GM21447 (cell line): ENCODE measurements around the gene ANO2.

Experiments
- ATAC-seq: cut with Tn5 transposase; IDR thresholded peaks from one replicate; pipeline ENCODE4 v1.9.1; 2021; ENCODE audit not compliant: unreplicated experiment

Gene ANO2

DNA sequence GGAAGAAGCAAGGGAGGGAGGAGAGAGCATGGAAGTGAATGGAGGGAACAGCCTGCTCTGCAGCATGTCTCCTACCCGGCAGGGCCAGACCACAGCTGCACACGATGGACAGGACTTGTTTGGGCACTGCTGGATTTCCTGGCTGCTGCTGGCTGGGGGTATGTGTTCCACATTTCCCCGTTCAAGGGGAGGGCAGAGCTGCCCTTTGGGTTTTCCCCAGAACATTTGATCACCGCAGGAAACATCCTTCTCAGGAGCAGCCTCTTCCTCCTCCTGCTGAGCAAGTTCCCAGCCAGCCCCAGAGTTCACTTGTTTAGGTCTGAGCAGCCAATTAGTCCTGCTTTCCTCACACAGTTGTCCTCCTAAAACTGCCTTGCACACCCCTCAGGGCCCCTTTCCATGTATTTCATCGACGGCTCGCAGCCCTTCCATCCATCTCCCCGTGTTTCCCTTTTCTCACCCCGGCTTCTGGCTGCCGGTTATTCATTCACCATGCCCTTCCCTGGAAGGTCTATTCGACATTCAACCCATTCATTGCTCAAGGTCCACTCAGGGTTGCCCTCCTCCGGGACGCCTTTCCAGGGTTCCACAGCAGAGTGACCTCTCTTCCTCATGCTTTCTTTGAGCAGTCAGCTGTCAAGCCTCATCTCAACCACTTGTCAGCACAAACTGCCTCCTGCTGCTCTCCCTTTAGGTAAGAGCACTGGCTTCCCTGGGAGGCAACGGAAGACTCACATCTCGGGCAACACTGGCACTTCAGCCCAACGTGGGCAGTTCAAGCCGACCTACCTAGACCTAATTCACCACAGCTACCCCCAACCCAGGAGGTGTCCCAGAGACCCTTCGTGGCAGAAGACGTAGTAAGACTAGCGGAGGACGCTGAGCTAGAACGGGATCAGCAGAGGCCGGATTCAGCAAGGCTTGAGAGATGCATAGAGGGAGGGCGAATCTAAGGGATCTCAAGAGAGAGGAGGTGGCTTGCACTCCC lies 20.1 kb upstream of the ANO2 start:
- ATAC-seq: no peak

DNA sequence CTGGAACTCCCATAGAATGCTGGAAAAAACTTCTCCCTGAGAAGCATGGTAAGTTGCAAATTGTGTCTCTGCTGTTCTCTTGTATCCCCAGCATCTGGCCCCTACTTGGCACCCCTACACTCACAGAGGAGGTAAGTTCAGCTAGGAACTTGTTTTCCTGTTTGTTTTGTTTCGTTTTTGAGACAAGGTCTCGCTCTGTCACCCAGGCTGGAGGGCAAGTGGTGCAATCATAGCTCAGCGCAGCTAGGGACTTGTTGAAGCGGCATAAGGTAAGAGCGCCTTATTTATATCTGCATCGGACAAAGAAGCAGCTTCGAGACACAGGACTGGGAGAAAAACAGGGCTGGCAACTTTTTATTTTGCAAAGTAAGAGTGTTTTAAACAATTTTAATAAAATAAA lies 18.5 kb upstream of the ANO2 start:
- no peak for ATAC-seq

DNA sequence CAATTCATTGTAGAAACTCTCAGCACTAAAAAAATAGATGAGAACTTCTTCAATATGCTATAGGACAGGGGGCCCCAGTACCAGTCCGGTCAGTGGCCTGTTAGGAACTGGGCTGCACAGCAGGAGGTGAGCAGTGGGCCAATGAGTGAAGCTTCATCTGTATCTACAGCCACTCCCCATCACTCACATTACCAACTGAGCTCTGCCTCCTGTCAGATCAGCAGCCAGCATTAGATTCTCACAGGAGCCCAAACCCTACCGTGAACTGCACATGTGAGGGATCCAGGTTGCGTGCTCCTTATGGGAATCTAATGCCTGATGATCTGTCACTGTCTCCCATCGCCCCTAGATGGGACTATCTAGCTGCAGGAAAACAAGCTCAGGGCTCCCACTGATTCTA lies 15.7 kb upstream of the ANO2 start:
- ATAC-seq: no peak

DNA sequence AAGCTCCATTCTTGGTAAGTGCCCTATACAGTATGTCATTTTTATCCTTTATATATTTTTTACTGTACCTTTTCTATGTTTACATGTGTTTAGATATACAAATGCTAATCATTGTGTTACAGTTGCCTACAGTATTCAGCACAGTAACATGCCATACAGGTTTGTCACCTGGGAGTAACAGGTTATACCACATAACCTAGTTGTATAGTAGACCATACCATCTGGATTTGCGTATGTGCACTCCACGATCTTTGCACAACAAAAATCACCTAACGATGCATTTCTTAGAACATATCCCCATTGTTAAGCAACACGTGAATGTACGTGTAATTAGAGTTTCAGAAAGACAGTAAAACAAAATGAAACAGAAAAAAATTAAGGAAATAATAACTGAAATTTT lies 11.9 kb upstream of the ANO2 start:
- ATAC-seq: no peak

DNA sequence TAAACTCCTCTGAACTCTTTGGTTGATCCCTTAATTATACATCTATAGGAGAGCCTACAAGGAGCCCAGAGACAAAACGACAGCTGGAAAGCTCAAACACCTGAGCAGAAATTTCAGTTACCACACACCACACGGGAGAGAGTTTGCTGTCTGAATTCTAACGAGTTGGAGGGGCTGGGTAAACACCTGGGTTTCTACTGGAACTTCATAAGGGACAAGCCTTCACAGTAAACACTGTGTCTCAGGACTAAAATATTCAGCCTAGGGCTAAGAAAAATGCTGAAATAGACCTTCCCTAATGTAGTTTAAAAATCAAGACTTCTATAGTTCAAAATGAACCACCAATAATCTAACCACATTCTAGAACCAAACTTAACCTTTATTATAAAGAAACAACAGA lies 9.6 kb upstream of the ANO2 start:
- no peak for ATAC-seq

DNA sequence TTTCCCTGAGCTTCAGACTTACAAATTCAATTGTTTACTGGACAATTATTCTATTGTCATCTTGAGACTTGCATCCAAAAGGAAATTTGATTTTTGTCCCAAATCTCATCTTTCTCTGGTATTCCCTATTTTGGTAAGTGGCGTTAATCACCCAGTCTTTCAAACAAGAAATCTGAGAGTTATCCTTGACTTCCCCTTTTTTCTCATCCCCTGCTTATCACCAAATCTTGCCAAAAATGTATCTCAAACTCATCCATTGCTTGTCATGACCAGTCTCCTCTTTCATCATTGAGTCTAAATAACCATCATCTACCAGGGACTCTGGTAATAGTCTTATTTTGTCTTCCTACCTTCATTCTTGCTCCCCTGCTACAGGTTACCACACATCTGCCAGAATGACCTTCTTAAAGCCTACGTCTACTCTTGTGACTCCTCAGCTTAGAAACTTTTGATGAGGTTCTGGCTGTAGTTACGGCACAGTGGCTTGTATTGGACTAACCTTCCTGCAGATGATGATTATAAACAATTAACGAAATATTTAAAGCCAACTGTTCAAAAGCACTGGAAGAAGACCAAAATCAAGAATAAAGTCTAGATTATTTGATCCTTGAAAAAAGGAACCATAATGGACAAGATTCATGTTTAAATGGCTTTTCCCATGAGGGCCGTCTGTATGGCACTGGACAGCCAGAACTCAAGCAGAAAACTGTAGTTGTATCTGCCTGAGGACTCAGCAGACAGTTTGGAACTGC lies 9.0 kb upstream of the ANO2 start:
- no peak for ATAC-seq

DNA sequence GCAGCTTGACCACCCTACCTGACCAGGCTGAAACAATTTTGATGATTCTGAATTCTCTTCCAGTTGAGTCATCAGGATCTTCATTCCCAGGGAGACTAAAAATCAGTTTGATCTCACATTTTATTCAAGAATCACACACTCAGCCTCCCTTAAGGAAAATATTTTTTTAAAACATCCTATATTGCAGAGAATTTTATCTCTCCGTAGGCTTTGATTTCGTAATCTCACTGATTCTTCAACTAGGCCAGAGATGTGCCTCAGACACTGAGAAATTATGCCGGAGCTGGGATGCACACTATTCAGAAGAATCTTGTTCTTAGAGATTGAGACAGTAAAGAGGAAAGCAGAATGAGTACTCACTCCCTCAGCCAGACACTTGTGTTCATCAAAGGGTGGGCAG lies 7.0 kb upstream of the ANO2 start:
- ATAC-seq: no peak

DNA sequence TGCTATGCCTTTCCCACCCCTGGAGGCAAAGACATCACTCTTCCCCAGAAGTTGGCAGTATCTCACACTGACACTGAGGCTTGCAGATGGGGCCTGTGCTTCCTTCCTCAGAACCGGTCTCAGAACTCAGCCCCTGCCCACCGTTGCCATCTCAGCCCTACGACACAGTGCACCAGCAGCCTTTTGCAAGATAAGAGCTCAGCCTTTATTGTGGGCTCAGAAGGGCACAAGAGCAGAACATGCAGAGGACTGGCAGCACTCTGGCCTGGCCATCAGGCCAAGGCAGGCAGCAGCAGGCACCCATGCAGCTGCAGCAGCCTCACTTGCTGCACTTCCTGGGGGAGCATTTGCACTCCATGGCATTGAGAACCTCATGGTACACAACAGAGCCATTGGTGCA lies 3.6 kb upstream of the ANO2 start:
- ATAC-seq: no peak

DNA sequence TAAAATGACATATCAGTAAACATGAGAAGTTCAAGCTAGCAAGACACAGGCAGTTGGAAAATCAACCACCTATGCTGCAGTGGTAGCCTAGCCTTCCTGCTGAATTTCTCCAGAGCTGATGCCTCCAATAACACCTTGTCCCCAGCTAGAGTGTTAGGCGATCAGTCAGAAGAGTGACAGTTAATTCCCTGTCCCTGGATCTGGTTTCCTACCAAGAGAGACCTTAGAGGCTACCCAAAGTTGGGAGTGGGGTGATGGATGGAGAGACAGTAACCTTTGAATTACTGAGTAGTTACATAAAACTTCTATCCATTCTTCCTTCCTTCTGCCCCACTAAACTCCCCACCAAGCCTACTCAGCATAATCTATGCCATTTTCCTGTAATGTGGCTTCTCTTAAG lies 1.9 kb upstream of the ANO2 start:
- no peak for ATAC-seq

DNA sequence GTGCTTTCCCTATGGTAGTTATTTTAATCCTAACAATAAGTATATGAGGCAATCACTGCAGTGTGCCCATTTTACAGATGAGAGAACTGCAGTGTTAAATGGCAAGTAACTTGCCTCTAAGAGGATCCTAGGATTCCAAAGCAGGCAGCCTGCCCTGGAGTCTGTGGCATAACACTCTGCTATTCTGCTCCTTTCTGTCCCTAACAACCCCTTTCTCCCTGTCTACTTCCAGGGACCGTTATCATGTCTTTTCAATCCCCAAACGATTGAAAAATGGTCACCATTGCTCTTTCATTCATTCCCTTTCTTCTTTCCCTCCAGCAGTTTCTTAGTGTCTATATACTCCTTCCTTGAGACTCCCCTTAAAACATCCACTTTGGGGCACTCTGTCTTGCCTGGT lies 1.3 kb upstream of the ANO2 start:
- no peak for ATAC-seq

DNA sequence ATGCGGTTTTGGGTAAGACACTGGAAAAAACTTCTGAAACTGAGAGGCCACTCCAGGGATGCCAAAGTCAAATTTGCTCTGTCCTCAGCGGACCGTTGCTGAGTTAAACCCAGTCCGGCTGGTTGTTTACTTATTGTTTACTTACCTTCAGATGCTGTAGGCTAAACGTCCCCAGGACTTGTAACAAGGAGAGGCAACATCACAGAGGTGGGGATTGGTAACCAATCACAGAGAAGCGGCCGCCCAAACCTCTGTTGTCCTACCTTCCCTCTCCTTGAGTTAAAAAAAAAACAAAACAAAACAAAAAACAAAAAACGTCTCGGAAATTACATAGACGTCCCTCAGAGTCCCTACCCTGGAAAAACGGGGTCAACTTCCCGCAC lies 380 bp downstream of the ANO2 start:
- no peak for ATAC-seq

DNA sequence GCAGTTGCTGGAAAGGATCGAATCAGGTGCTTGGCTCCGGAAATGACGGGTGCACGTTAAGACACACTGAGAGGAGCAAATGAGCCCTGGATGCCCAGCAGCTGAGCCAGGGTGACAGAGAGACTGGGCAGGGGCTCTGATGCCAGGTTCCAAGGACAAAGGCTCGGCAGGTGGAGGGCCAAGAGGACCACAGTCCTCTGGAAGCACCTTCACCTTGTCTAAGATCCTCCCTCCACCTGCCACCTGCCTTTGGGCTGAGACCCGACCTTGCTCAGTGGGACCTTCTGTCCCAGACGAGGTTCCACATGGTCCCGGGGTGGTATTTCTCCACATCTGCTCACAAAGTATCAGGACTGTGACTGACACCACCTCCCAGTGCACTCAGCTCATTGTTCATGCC lies 1.0 kb downstream of the ANO2 start:
- no peak for ATAC-seq

DNA sequence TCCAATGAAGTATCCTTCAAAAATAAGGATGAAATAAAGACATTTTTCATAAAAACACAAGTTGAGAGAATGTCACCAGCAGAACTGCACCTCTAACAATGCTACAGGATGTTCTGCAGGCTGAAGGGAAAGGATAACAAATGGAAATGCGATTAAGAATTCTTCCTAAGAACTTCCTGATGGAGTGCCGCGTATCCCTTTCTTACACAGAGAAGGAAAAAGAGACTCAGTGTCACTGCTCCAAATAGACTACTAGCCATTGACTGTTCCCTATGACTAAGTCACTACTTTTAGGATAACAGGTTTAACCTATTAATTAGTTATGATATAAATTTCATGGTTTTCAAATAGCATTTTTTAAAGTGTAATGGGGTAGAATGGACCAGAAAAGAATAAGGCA lies 3.2 kb downstream of the ANO2 start:
- no peak for ATAC-seq

DNA sequence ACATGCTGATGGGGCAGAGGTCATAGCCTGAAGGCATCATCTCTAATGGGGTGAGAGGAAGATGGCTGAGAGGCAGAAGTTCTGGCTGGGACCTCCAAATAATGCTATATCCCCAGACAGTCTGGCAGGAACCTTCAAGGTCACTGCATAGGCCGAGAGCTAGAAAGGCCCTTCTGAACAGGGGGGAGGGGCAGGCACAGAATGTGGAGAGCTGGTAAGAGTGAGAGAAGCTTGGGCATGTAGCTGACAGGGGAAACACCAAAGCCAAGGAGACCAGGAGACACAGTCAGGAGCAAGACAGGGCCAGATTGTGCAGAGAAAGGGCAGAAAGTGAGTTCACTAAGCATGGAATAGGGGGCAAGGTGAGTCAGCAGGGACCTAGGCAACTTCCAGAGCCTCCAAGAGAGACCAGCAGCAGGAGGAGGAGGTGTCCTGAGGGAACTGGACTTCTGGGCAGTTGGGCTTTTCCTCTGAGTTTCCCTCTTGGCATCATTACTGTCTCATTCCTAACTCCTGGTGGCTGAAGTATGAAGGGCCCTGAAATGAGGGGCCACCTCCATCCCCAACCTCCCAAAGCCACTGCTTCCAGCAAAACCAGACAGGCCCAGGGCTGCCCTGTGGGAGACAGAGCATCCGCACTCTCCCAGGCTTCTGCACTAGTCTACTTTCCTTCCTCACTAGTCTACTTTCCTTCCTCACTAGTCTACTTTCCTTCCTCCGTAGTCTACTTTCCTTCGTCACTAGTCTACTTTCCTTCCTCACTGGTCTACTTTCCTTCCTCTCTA lies 17.1 kb downstream of the ANO2 start:
- ATAC-seq: no peak

DNA sequence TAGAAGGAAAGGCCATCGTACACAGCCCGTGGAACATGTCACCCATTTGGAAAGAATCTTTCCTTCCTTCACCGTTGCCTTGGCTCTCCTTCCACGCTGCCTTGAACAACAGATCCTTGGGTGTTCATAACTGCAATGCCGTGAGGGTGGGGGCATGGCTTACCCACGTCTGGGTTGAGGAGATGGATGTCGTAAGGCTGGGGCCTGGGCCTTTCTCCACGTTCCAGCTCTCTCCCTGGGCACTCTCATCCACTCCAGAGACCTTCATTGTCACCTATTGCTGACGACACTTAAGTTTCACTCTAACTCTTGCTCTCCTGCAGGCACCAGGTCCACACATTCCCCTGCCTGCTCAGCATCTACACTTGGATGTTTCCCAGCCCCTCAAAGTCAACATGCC lies 19.4 kb downstream of the ANO2 start:
- ATAC-seq: no peak

DNA sequence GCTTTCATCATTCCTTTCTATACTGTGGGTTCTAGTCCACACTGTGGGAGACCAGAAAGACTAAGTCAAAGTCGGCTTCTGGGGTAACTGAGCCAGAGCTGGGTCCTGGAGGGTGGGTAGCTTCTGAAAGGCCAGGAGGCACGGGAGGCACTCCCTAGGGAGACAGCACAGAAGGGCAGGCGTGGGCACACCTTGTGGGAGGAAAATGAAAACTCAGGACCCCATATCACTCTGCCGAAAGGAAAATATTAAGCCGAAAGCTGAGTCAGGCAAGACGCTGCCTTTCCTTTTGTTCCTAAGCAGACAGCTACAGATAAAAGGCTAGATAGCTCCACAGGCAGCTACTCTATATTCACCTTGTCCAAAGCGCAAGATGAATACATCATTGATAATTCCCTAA lies 20.7 kb downstream of the ANO2 start:
- no peak for ATAC-seq

DNA sequence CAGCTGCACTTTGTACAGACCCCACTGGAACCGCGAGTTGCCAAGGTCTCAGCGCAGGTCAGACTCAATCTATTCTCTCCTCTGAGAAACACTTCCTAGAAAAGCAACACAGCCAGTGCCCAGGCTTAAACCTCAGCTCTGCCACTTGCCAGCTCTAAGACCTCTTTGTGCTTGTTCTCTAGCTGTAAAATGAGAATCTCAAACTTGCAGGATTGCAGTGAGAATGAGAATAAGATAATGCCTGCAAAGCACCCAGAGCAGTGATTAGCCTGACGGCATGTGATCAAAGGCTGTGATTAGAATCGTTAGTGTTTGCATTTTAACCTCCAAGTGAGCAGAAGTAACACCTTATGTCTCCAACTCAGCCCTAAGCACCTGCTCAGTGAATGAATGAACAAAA lies 21.3 kb downstream of the ANO2 start:
- no peak for ATAC-seq

DNA sequence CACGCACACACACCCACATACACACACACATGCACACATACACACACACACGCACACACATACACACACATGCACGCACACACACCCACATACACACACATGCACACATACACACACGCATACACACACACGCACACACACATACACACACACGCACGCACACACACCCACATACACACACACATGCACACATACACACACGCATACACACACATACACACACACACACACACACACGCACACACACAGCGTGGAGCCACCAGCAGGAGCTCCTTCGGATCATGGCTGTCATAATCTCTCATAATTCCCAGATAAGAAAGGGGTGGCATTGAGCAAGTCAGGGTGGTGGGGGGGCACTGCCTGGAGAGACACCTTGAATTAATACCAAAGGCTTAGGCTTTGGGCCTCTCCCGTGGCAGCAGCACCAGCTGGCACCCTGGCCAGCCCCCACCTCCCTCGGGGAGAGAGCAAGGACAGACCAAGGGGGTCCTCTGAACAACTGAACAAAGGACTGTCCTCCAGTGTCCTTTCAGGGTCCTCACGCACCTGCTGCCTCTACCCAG lies 21.9 kb downstream of the ANO2 start:
- ATAC-seq: no peak

DNA sequence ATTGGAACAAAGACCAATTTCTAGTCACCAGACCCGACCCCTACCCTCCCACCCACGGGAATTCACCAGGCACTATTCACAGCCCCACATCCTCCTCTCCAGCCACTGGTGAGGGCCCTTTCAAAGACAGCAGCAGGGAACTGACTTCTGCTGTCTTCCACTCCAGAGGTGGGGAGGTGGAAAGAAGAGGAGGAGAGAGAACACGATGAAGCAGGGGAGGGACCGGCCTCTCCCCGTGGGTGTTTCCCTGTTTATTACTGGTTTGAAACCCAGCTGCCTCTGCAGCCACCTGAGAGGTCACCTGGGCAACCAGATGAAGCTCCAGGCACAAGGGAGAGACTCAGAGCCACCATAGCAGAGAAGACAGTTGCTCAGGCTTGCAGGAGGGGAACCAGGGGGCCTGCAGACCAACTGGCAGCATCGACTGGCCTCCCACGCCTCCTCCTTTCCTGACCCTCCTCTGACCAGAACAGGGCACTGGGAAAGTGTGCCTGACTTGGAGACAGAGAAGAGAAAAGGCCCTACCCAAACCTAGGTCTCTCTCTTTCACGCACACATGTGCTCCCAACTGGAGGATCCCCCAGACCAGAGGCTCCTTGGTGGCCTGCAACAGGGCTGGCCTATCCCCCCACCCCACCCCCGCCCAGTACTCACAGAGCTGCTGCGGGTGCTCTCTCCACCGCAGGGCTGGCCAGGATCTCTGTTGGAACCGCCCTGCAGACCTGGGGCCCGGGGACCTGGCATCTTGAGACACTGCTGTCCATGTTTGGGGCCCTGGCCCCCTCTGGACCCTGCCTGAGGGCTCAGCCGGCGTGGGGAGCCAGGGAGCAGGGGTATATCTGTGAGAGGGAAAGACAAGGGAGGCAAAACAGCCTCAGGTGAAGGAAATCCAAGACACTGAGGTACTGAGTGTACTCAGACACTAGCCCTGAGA lies 22.8 kb downstream of the ANO2 start:
- no peak for ATAC-seq
